ENCODE results near the gene DUSP15.

- TF ChIP-seq, protein P1, sequence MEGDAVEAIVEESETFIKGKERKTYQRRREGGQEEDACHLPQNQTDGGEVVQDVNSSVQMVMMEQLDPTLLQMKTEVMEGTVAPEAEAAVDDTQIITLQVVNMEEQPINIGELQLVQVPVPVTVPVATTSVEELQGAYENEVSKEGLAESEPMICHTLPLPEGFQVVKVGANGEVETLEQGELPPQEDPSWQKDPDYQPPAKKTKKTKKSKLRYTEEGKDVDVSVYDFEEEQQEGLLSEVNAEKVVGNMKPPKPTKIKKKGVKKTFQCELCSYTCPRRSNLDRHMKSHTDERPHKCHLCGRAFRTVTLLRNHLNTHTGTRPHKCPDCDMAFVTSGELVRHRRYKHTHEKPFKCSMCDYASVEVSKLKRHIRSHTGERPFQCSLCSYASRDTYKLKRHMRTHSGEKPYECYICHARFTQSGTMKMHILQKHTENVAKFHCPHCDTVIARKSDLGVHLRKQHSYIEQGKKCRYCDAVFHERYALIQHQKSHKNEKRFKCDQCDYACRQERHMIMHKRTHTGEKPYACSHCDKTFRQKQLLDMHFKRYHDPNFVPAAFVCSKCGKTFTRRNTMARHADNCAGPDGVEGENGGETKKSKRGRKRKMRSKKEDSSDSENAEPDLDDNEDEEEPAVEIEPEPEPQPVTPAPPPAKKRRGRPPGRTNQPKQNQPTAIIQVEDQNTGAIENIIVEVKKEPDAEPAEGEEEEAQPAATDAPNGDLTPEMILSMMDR (IDR thresholded peaks at IDR 0.05; ENCODE audit: poor library complexity, severe bottlenecking), result no peak
- TF ChIP-seq EZH2 (IDR thresholded peaks at IDR 0.05; ENCODE audit: borderline replicate concordance, insufficient read depth, low read length, poor library complexity, severe bottlenecking), result no peak
Measured at GRCh38 chr20:31872406-31872805, 2.1 kb upstream of the DUSP15 start.
